ENCODE measurements around the gene ACAP1.

GRCh38 chr17:7329374-7329996, 6.8 kb upstream of the ACAP1 start:
- peak in 2 of 6 experiments; percentile 9 to 27 for TF ChIP-seq CTCF (IDR thresholded peaks at IDR 0.05)
- peak in 3 of 4 donors; percentile 29 to 84 (median 62) for TF ChIP-seq POLR2A (IDR thresholded peaks at IDR 0.05)

Data from upper lobe of left lung (tissue), 4 donors.